Measurements from ENCODE around the gene CKS2. TPM values are rescaled to one million over a fixed set of nuclear protein-coding genes. Genes with fewer than 3 reads are reported as not detected.
"Not testable (repeated sequence)": the region's sequence is repeated elsewhere in the genome, so short reads cannot be mapped to it uniquely, and the experiment has no call there.

CKS2 gene
- polyA plus RNA-seq, 1 experiment: 128 TPM

DNA sequence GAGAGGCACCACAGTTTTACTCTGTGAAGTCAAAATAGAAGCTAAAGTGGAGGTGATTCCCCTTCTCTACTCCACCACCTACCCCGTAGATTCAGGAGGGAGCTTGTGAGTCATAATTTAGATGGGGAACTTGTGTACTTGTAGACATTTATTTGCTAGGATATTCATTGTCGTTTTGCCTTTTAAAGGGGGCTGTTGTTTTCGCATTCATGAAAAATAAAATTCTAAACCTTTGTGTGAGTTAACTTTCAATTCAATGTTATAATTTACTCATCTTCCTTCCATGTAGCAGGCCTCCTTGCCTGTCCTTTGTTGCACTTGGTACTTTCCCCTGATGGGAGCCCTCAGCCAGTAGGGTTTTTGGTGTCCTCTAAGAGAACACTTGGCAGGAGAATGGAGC is 29.3 kb downstream of the CKS2 start:
- ChIA-PET CTCF (no interaction called here), POLR2A (no interaction called here)
- no peak for DNase-seq (ENCODE audit: low read depth)
- no peaks in the 10 kb centered on the region for H3K27me3 ChIP-seq (ENCODE audit: control insufficient read depth, insufficient read depth, low read length)
- H3K36me3 ChIP-seq (ENCODE audit: control insufficient read depth, insufficient read depth, low read length): peaks cover 14% of the 10 kb centered on the region
- H3K4me3 ChIP-seq (ENCODE audit: low read depth, low read length): no peak overlapping the region
- TF ChIP-seq, protein P1, sequence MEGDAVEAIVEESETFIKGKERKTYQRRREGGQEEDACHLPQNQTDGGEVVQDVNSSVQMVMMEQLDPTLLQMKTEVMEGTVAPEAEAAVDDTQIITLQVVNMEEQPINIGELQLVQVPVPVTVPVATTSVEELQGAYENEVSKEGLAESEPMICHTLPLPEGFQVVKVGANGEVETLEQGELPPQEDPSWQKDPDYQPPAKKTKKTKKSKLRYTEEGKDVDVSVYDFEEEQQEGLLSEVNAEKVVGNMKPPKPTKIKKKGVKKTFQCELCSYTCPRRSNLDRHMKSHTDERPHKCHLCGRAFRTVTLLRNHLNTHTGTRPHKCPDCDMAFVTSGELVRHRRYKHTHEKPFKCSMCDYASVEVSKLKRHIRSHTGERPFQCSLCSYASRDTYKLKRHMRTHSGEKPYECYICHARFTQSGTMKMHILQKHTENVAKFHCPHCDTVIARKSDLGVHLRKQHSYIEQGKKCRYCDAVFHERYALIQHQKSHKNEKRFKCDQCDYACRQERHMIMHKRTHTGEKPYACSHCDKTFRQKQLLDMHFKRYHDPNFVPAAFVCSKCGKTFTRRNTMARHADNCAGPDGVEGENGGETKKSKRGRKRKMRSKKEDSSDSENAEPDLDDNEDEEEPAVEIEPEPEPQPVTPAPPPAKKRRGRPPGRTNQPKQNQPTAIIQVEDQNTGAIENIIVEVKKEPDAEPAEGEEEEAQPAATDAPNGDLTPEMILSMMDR (IDR thresholded peaks at IDR 0.05; ENCODE audit: insufficient read depth, low read depth, low read length): no peak

DNA sequence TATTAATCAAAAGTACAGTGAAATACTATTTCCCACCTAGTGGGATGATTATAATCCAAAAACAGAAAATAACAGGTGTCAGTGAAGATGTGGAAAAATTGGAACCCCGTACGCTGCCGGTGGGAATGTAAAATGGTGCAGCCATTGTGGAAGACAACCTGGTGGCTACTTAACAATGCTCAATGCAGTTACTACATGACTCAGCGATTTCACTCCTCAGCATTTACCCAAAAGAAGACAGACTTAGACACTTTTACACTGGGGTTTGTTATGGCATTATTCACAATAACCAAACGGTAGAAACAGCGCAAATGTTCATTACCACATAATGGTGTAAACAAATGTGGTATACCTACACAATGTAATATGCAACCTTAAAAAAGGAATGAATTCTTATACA is 31.2 kb downstream of the CKS2 start:
- TF ChIP-seq, protein P1 (IDR thresholded peaks at IDR 0.05; ENCODE audit: insufficient read depth, low read depth, low read length): no peak
- DNase-seq (ENCODE audit: low read depth): no peak
- ChIA-PET CTCF (interaction anchor here (1.1 kb wide), 1 partner anchor 21 kb away, joined by 3 read pairs; no protein-coding TSS in a partner anchor), POLR2A (no interaction called here)
- H3K36me3 ChIP-seq (ENCODE audit: control insufficient read depth, insufficient read depth, low read length): peaks cover 16% of the 10 kb centered on the region
- H3K4me3 ChIP-seq (ENCODE audit: low read depth, low read length): no peak overlapping the region
- H3K27me3 ChIP-seq (ENCODE audit: control insufficient read depth, insufficient read depth, low read length): no peaks in the 10 kb centered on the region

DNA sequence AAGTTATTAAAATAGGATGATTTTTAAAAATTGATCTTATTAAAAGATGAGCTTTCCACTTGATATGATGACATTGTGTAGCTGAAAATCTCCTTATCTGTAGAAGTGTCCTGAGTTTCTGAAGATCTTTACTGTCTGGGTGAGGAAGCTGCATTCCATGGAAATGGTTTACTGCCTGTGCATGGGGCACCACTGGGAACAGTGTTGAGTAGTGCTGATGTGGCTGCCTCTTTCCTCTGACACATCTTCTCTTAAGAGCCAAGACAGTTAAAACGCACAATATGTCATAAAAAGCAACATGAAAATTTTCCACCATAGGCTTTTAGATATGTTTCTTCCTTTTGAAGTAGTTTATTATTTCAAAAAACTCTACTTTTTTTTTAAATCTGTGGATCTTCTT is 32.0 kb downstream of the CKS2 start:
- DNase-seq (ENCODE audit: low read depth): no peak
- CTCF ChIA-PET: interaction anchor here (1.1 kb wide), 1 partner anchor 20 kb away, joined by 3 read pairs; no protein-coding TSS in a partner anchor

DNA sequence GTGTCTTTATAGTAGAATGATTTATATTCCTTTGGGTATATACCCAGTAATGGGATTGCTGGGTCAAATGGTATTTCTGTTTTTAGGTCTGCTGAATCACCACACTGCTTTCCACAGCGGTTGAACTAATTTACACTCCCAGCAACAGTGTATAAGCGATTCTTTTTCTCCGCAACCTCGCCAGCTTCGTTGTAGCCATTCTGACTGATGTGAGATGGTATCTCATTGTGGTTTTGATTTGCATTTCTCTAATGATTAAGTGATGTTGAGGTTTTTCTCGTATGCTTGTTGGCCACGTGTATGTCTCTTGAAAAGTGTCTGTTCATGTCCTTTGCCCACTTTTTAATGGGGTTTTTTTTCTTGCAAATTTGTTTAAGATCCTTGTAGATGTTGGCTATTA is 32.8 kb downstream of the CKS2 start:
- peaks cover 20% of the 10 kb centered on the region for H3K36me3 ChIP-seq (ENCODE audit: control insufficient read depth, insufficient read depth, low read length)
- DNase-seq (ENCODE audit: low read depth); H3K27me3 ChIP-seq (ENCODE audit: control insufficient read depth, insufficient read depth, low read length); POLR2A ChIA-PET; CTCF ChIA-PET; H3K4me3 ChIP-seq (ENCODE audit: low read depth, low read length): not testable (repeated sequence)

More for the DNA sequence above, 32.0 kb downstream of the CKS2 start:
- TF ChIP-seq, protein P1 (IDR thresholded peaks at IDR 0.05; ENCODE audit: insufficient read depth, low read depth, low read length): no peak
- H3K4me3 ChIP-seq (ENCODE audit: low read depth, low read length): no peak overlapping the region
- POLR2A ChIA-PET: no interaction called here
- H3K36me3 ChIP-seq (ENCODE audit: control insufficient read depth, insufficient read depth, low read length): peaks cover 16% of the 10 kb centered on the region
- H3K27me3 ChIP-seq (ENCODE audit: control insufficient read depth, insufficient read depth, low read length): no peaks in the 10 kb centered on the region

DNA sequence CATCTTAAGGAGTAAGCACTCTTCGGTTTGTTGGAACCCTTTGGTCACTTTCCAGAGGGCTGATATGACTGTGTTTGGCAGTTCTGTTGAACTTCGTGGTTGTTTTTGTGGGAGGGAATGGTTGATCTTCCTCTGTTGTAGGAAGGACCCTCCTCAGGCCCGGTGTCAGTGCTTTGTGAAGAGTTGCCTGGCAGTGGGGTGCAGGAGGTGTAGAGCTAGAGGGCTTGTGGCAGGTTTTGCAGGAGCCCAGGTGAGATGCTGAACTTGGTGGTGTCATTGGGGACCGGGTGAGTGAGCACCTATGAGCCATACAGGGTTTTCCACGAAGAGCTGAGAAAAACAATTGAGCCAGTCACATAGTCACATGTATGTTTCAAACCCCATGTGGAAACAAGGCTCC is 34.5 kb downstream of the CKS2 start:
- DNase-seq (ENCODE audit: low read depth): no peak
- TF ChIP-seq, protein P1 (IDR thresholded peaks at IDR 0.05; ENCODE audit: insufficient read depth, low read depth, low read length): no peak
- ChIA-PET POLR2A (no interaction called here), CTCF (interaction anchor here (1.6 kb wide), 1 partner anchor 12 kb away, joined by 5 read pairs; no protein-coding TSS in a partner anchor)
- H3K36me3 ChIP-seq (ENCODE audit: control insufficient read depth, insufficient read depth, low read length): peaks cover 23% of the 10 kb centered on the region
- H3K27me3 ChIP-seq (ENCODE audit: control insufficient read depth, insufficient read depth, low read length): no peaks in the 10 kb centered on the region
- no peak overlapping the region for H3K4me3 ChIP-seq (ENCODE audit: low read depth, low read length)

DNA sequence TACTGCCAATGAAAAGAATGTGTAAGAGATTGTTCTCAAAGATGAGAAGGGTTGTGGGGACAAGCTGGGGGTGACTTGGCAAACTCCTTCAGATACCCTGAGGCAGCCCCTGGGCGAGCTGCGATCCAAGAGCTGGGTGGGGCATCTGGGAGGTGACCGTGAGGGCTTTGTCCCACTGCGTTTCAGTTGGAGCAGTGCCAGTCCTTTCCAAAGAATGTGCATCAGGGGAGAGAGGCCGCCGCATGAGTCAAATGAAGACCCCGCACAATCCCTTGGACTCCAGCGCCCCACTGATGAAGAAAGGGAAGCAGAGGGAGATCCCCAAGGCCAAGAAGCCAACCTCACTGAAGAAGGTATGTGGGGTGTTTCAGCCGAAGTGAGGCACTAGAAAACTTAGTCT is 35.7 kb downstream of the CKS2 start:
- H3K36me3 ChIP-seq (ENCODE audit: control insufficient read depth, insufficient read depth, low read length): peaks cover 28% of the 10 kb centered on the region
- H3K4me3 ChIP-seq (ENCODE audit: low read depth, low read length): no peak overlapping the region
- ChIA-PET CTCF (interaction anchor here (1.3 kb wide), 1 partner anchor 202 kb away, joined by 3 read pairs; no protein-coding TSS in a partner anchor), POLR2A (no interaction called here)
- H3K27me3 ChIP-seq (ENCODE audit: control insufficient read depth, insufficient read depth, low read length): no peaks in the 10 kb centered on the region
- TF ChIP-seq, protein P1 (IDR thresholded peaks at IDR 0.05; ENCODE audit: insufficient read depth, low read depth, low read length): no peak
- DNase-seq (ENCODE audit: low read depth): no peak
